H9 (cell line): ENCODE data around the gene WFDC5. TPM values are rescaled to one million over a fixed set of nuclear protein-coding genes. Genes with fewer than 3 reads are reported as not detected.

Source experiments
- DNase-seq: peaks from one replicate; pipeline ENCODE4 v3.0.0-alpha.2; 2017
- H2AFZ ChIP-seq: one replicate; pipeline ENCODE4 v1.6.1; 2013; ENCODE audit warnings: mild to moderate bottlenecking, low read length, control low read depth, moderate library complexity
- H2AK5ac ChIP-seq: 2 replicates; pipeline ENCODE4 v1.6.1; 2013; ENCODE audit warnings: low read length, control low read depth, mixed read lengths; ENCODE audit not compliant: insufficient read length
- H2BK120ac ChIP-seq: one replicate; pipeline ENCODE4 v1.6.1; 2013; ENCODE audit warnings: low read depth, mild to moderate bottlenecking, low read length, control low read depth, inconsistent platforms; ENCODE audit not compliant: poor library complexity, severe bottlenecking
- H2BK12ac ChIP-seq: 2 replicates; pipeline ENCODE4 v1.6.1; 2013; ENCODE audit warnings: low read length, control low read depth, mixed read lengths, low read depth; ENCODE audit not compliant: insufficient read length
- H2BK15ac ChIP-seq: 2 replicates; pipeline ENCODE4 v1.6.1; 2013; ENCODE audit warnings: low read depth, low read length, control low read depth
- H2BK20ac ChIP-seq: one replicate; pipeline ENCODE4 v1.6.1; 2013; ENCODE audit warnings: low read depth, mild to moderate bottlenecking, low read length, control low read depth, inconsistent platforms; ENCODE audit not compliant: poor library complexity, severe bottlenecking
- H2BK5ac ChIP-seq: 2 replicates; pipeline ENCODE4 v1.6.1; 2013; ENCODE audit warnings: low read length, control low read depth, mixed read lengths; ENCODE audit not compliant: insufficient read length
- H3K14ac ChIP-seq: 2 replicates; pipeline ENCODE4 v1.6.1; 2013; ENCODE audit warnings: low read length, control low read depth; ENCODE audit not compliant: insufficient read depth
- H3K18ac ChIP-seq: 2 replicates; pipeline ENCODE4 v1.6.1; 2013; ENCODE audit warnings: low read depth, mild to moderate bottlenecking, mixed read lengths, low read length, control low read depth; ENCODE audit not compliant: insufficient read length
- H3K23ac ChIP-seq: 2 replicates; pipeline ENCODE4 v1.6.1; 2013; ENCODE audit warnings: low read length, control low read depth, mixed read lengths, low read depth; ENCODE audit not compliant: insufficient read length
- H3K23me2 ChIP-seq: 2 replicates; pipeline ENCODE4 v1.6.1; 2013; ENCODE audit warnings: low read depth, mild to moderate bottlenecking, mixed read lengths, low read length, control low read depth; ENCODE audit not compliant: insufficient read length, poor library complexity, severe bottlenecking
- H3K27ac ChIP-seq: 2 replicates; pipeline ENCODE4 v1.5.1; 2013; ENCODE audit warnings: low read length, control low read depth, mixed read lengths, low read depth; ENCODE audit not compliant: insufficient read length
- H3K27me3 ChIP-seq: 2 replicates; pipeline ENCODE4 v1.6.1; 2013; ENCODE audit warnings: low read length, control low read depth, inconsistent platforms; ENCODE audit not compliant: insufficient read depth
- H3K4ac ChIP-seq: 2 replicates; pipeline ENCODE4 v1.6.1; 2013; ENCODE audit warnings: low read depth, mild to moderate bottlenecking, control low read depth, inconsistent platforms, low read length, moderate library complexity
- H3K4me1 ChIP-seq: 2 replicates; pipeline ENCODE4 v1.6.1; 2013; ENCODE audit warnings: low read length, control low read depth, inconsistent platforms; ENCODE audit not compliant: insufficient read depth
- H3K4me2 ChIP-seq: 2 replicates; pipeline ENCODE4 v1.6.1; 2013; ENCODE audit warnings: low read length, control low read depth, mixed read lengths; ENCODE audit not compliant: insufficient read length, insufficient read depth
- H3K56ac ChIP-seq: 2 replicates; pipeline ENCODE4 v1.6.1; 2013; ENCODE audit warnings: low read depth, mild to moderate bottlenecking, mixed read lengths, low read length, control low read depth; ENCODE audit not compliant: insufficient read length
- H3K79me1 ChIP-seq: 2 replicates; pipeline ENCODE4 v1.6.1; 2013; ENCODE audit warnings: low read depth, mild to moderate bottlenecking, moderate library complexity, low read length, control low read depth, inconsistent platforms; ENCODE audit not compliant: insufficient read depth, poor library complexity, severe bottlenecking
- H3K79me2 ChIP-seq: 2 replicates; pipeline ENCODE4 v1.6.1; 2013; ENCODE audit warnings: low read length, control low read depth, inconsistent platforms; ENCODE audit not compliant: insufficient read depth
- H3K9ac ChIP-seq: 2 replicates; pipeline ENCODE4 v1.6.1; 2013; ENCODE audit warnings: low read length, control low read depth, mixed read lengths; ENCODE audit not compliant: insufficient read length; ENCODE audit errors: extremely low read depth
- H3K9me3 ChIP-seq: one replicate; pipeline ENCODE4 v1.6.1; 2013; ENCODE audit warnings: low read depth, low read length, inconsistent platforms; ENCODE audit not compliant: control insufficient read depth
- H3T11ph ChIP-seq: one replicate; pipeline ENCODE4 v1.6.1; 2013; ENCODE audit warnings: mild to moderate bottlenecking, low read length, control low read depth, inconsistent platforms
- H4K20me1 ChIP-seq: one replicate; pipeline ENCODE4 v1.6.1; 2013; ENCODE audit not compliant: control insufficient read depth, insufficient read length, insufficient read depth
- H4K5ac ChIP-seq: 2 replicates; pipeline ENCODE4 v1.6.1; 2013; ENCODE audit warnings: low read depth, mild to moderate bottlenecking, mixed read lengths, low read length, control low read depth; ENCODE audit not compliant: insufficient read length
- H4K8ac ChIP-seq: replicated peaks from 2 replicates; pipeline ENCODE4 v1.6.1; 2013; ENCODE audit warnings: low read length, control low read depth, mixed read lengths, low read depth; ENCODE audit not compliant: insufficient read length
- H4K91ac ChIP-seq: 2 replicates; pipeline ENCODE4 v1.6.1; 2013; ENCODE audit warnings: low read depth, mild to moderate bottlenecking, moderate library complexity, mixed read lengths, low read length, control low read depth; ENCODE audit not compliant: insufficient read length
- H3K27ac Mint-ChIP-seq, 3 experiments: 2 replicates in 2 of 3; 3 replicates in 1 of 3; pipeline ENCODE4 v1.8.0; 2020 to 2021; ENCODE audit warnings: mixed read lengths in 3 of 3, mild to moderate bottlenecking in 1 of 3, moderate library complexity in 1 of 3
- H3K27me3 Mint-ChIP-seq: 2 replicates; pipeline ENCODE4 v1.8.0; 2021; ENCODE audit warnings: low read depth, mild to moderate bottlenecking, moderate library complexity, mixed read lengths
- H3K36me3 Mint-ChIP-seq, 3 experiments: 2 replicates in 2 of 3; 3 replicates in 1 of 3; pipeline ENCODE4 v1.8.0; 2020 to 2021; ENCODE audit warnings: low read depth in 3 of 3, mixed read lengths in 3 of 3; ENCODE audit not compliant: insufficient read depth in 1 of 3
- H3K4me1 Mint-ChIP-seq, 2 experiments: 2 replicates each; pipeline ENCODE4 v1.8.0; 2020; ENCODE audit warnings: mixed read lengths in 2 of 2
- H3K4me3 Mint-ChIP-seq, 2 experiments: 2 replicates in 1 of 2; 3 replicates in 1 of 2; pipeline ENCODE4 v1.8.0; 2020 to 2021; ENCODE audit warnings: mild to moderate bottlenecking in 2 of 2, mixed read lengths in 2 of 2, moderate library complexity in 1 of 2
- H3K9me3 Mint-ChIP-seq, 2 experiments: 2 replicates in 1 of 2; 3 replicates in 1 of 2; pipeline ENCODE4 v1.8.0; 2020; ENCODE audit warnings: mild to moderate bottlenecking in 2 of 2, mixed read lengths in 2 of 2, moderate library complexity in 1 of 2
- WGBS: extraction: QIAGEN DNeasy Blood & Tissue Kit; methylation state at CpG from one replicate; pipeline ENCODE4 v1.1.7; 2013; ENCODE audit warnings: missing lambda C conversion rate, low lambda C conversion rate, mixed read lengths; ENCODE audit not compliant: insufficient read length; ENCODE audit errors: extremely low coverage; 5-methylcytosine and 5-hydroxymethylcytosine counted together
- total RNA-seq: library from RNA; stranded (reverse); gene quantifications from 2 replicates; pipeline ENCODE4 v1.2.1, GENCODE V29; 2021
- TF ChIP-seq, protein P1 (sequence below): fragments of 200-600 bp; sonication (generic); conservative IDR thresholded peaks from 3 replicates; pipeline ENCODE4 v1.8.0; 2021; ENCODE audit warnings: antibody characterized with exemption, mild to moderate bottlenecking

Gene WFDC5
- total RNA-seq, 1 experiment from 2014 or later: not detected

DNA sequence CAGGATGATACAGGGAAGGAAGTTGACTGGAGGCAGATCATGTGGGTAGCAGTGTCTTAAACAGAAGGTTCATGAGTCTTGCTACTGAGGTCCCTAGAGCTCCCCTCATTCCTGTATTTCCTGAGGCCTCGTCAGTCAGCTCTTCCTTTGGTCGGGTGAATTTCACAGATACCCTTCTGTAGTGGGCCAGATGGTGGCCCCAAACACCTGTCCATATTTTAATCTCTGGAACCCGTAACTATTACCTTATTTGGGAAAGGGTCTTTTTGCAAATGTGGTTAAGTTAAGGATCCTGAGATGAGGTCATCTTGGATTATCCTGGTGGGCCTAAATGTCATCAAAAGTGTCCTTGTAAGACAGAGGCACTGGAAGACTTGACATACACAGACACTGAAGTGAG is 23.6 kb downstream of the WFDC5 start:
- Histone ChIP-seq H3K27ac (no peak overlapping the region), H4K8ac (no peak overlapping the region), H3K27me3 (no peaks in the 10 kb centered on the region), H2BK15ac (no peak overlapping the region), H3K4me1 (no peaks in the 10 kb centered on the region), H3K56ac (no peak overlapping the region), H4K5ac (no peak overlapping the region), H4K20me1 (no peaks in the 10 kb centered on the region), H3K14ac (no peak overlapping the region), H3K4me2 (no peak overlapping the region), H3K9me3 (no peaks in the 10 kb centered on the region), H2BK12ac (no peak overlapping the region), H3K18ac (no peak overlapping the region), H2BK120ac (no peak overlapping the region), H3K9ac (no peak overlapping the region), H2AFZ (no peak overlapping the region), H3K79me2 (no peaks in the 10 kb centered on the region; the same call in 1 of the 2 replicates), H3K23me2 (no peaks in the 10 kb centered on the region), H3T11ph (no peak overlapping the region), H2AK5ac (no peak overlapping the region), H3K79me1 (no peaks in the 10 kb centered on the region), H4K91ac (no peak overlapping the region), H2BK5ac (no peak overlapping the region), H2BK20ac (no peak overlapping the region), H3K23ac (no peak overlapping the region), H3K4ac (no peak overlapping the region)
- H3K27ac Mint-ChIP-seq: no peak overlapping the region
- TF ChIP-seq, protein P1, sequence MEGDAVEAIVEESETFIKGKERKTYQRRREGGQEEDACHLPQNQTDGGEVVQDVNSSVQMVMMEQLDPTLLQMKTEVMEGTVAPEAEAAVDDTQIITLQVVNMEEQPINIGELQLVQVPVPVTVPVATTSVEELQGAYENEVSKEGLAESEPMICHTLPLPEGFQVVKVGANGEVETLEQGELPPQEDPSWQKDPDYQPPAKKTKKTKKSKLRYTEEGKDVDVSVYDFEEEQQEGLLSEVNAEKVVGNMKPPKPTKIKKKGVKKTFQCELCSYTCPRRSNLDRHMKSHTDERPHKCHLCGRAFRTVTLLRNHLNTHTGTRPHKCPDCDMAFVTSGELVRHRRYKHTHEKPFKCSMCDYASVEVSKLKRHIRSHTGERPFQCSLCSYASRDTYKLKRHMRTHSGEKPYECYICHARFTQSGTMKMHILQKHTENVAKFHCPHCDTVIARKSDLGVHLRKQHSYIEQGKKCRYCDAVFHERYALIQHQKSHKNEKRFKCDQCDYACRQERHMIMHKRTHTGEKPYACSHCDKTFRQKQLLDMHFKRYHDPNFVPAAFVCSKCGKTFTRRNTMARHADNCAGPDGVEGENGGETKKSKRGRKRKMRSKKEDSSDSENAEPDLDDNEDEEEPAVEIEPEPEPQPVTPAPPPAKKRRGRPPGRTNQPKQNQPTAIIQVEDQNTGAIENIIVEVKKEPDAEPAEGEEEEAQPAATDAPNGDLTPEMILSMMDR: no peak
- peaks cover 2% of the 10 kb centered on the region for H3K27me3 Mint-ChIP-seq
- H3K9me3 Mint-ChIP-seq: no peaks in the 10 kb centered on the region
- no peaks in the 10 kb centered on the region for H3K36me3 Mint-ChIP-seq
- DNase-seq: no peak
- no peak overlapping the region for H3K4me3 Mint-ChIP-seq
- no CpG with 5 or more reads among the region's 3 CpGs for WGBS
- H3K4me1 Mint-ChIP-seq: peaks cover 7 to 9% of the 10 kb centered on the region in 2 experiments
